Mesendoderm (in vitro differentiated cells): ENCODE results near the gene GDF15. TPM values are rescaled to one million over a fixed set of nuclear protein-coding genes. Genes with fewer than 3 reads are reported as not detected.
A peak's percentile ranks its signal among the peaks of the same experiment; 100 is the strongest.

Experiments used
- DNase-seq: peaks from one replicate; pipeline ENCODE4 v3.0.0; 2013
- H2AK5ac ChIP-seq: 2 replicates; pipeline ENCODE4 v1.6.1; 2013; ENCODE audit warnings: low read length, inconsistent platforms
- H2BK120ac ChIP-seq: 2 replicates; pipeline ENCODE4 v1.6.1; 2013; ENCODE audit warnings: low read depth, mild to moderate bottlenecking, low read length, moderate library complexity, mixed read lengths
- H2BK15ac ChIP-seq: replicated peaks from 2 replicates; pipeline ENCODE4 v1.6.1; 2013; ENCODE audit warnings: low read depth, mild to moderate bottlenecking, moderate library complexity
- H2BK5ac ChIP-seq: 2 replicates; pipeline ENCODE4 v1.6.1; 2013; ENCODE audit warnings: low read length, inconsistent platforms
- H3K18ac ChIP-seq: 2 replicates; pipeline ENCODE4 v1.6.1; 2013; ENCODE audit warnings: mild to moderate bottlenecking, low read length, mixed read lengths
- H3K23ac ChIP-seq: one replicate; pipeline ENCODE4 v1.6.1; 2013; ENCODE audit warnings: low read length
- H3K27ac ChIP-seq: 2 replicates; pipeline ENCODE4 v1.5.1; 2013; ENCODE audit warnings: low read depth, mild to moderate bottlenecking, inconsistent platforms, low read length, moderate library complexity
- H3K27me3 ChIP-seq: 2 replicates; pipeline ENCODE4 v1.6.1; 2013; ENCODE audit warnings: low read length, control low read depth, mild to moderate bottlenecking, inconsistent platforms; ENCODE audit not compliant: insufficient read depth, poor library complexity
- H3K36me3 ChIP-seq: 2 replicates; pipeline ENCODE4 v1.6.1; 2013; ENCODE audit warnings: low read length, inconsistent platforms; ENCODE audit not compliant: control insufficient read depth, insufficient read depth
- H3K4ac ChIP-seq: one replicate; pipeline ENCODE4 v1.6.1; 2013; ENCODE audit warnings: low read depth, mild to moderate bottlenecking, low read length, moderate library complexity
- H3K4me1 ChIP-seq: 2 replicates; pipeline ENCODE4 v1.6.1; 2013; ENCODE audit warnings: low read depth, low read length, inconsistent platforms; ENCODE audit not compliant: control insufficient read depth
- H3K4me2 ChIP-seq: 2 replicates; pipeline ENCODE4 v1.6.1; 2013; ENCODE audit warnings: low read length
- H3K4me3 ChIP-seq: 2 replicates; pipeline ENCODE4 v1.5.1; 2013; ENCODE audit warnings: mild to moderate bottlenecking, low read length
- H3K56ac ChIP-seq: one replicate; pipeline ENCODE4 v1.6.1; 2013; ENCODE audit warnings: low read length
- H3K79me1 ChIP-seq: 2 replicates; pipeline ENCODE4 v1.6.1; 2013; ENCODE audit warnings: low read length, inconsistent platforms
- H3K79me2 ChIP-seq: 2 replicates; pipeline ENCODE4 v1.6.1; 2013; ENCODE audit warnings: mild to moderate bottlenecking, low read length; ENCODE audit not compliant: control insufficient read depth, insufficient read depth
- H3K9ac ChIP-seq: 2 replicates; pipeline ENCODE4 v1.6.1; 2013; ENCODE audit warnings: low read length, inconsistent platforms
- H4K5ac ChIP-seq: one replicate; pipeline ENCODE4 v1.6.1; 2013; ENCODE audit warnings: low read length
- H4K8ac ChIP-seq: one replicate; pipeline ENCODE4 v1.6.1; 2013; ENCODE audit warnings: low read depth, mild to moderate bottlenecking, control low read depth, low read length, moderate library complexity
- WGBS: extraction: QIAGEN DNeasy Blood & Tissue Kit; methylation state at CpG from one replicate; pipeline ENCODE4 v1.1.7; 2013; ENCODE audit warnings: low lambda C conversion rate, missing lambda C conversion rate; ENCODE audit not compliant: insufficient coverage; ENCODE audit errors: extremely low coverage; 5-methylcytosine and 5-hydroxymethylcytosine counted together
- small RNA-seq: library from polyadenylated mRNA; stranded (forward); fragments of <200 nt; extraction: miRNeasy Mini kit (QIAGEN cat#:217004); gene quantifications from one replicate; pipeline ENCODE3, GENCODE V24; 2013; ENCODE audit not compliant: insufficient read depth

GDF15 gene

DNA sequence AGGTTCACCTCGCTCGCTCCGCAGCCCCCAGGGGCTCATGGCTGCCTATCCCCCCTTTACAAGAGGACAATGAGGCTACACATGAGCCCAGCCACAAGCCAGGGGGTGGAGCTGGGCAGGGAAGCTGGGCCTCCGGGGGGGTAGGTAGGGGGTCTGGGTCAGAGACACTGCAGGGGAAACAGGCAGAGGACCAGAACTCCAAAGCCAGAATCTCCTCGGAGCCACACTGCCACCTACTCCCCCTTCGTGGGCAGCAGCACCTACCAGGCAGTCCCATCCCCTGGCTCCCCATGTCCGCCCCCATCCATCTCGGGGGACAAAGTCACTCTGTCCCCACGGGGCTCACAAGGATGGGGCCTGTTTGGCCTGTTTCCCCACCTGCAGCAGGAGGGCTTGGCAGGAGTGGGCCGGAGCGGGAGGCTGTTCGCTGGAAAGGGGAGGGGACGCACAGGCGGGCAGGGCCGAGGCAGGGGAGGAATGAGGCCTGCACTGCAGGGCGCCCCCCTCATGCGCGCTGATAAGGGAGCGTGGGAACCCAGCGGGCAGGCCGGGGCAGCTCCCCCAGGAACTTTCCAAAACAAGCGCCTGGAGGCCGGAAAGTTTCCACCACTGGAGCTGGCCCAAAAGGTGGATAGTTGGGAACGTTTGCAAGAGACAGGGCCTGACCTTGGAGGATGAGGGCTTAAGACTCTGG, 52.5 kb downstream of the GDF15 start:
- peak overlapping the region; percentile 58 for H2BK5ac ChIP-seq
- peaks cover 4% of the 10 kb centered on the region for H3K36me3 ChIP-seq
- no peak overlapping the region for H2BK15ac ChIP-seq
- H3K9ac ChIP-seq, result peak overlapping the region; percentile 73
- no peak overlapping the region for H3K4me3 ChIP-seq
- DNase-seq, result peak; percentile 85
- H3K18ac ChIP-seq, result peak overlapping the region; percentile 76
- peak overlapping the region; percentile 58 for H3K4me2 ChIP-seq
- H3K79me2 ChIP-seq, result no peaks in the 10 kb centered on the region
- H2BK120ac ChIP-seq, result no peak overlapping the region
- no peak overlapping the region for H2AK5ac ChIP-seq
- H4K8ac ChIP-seq, result peak overlapping the region; percentile 29
- H3K23ac ChIP-seq, result no peak overlapping the region
- H3K27ac ChIP-seq, result peak overlapping the region; percentile 90
- no peak overlapping the region for H4K5ac ChIP-seq
- H3K56ac ChIP-seq, result peak overlapping the region; percentile 93
- peaks cover 10% of the 10 kb centered on the region for H3K4me1 ChIP-seq
- H3K79me1 ChIP-seq, result no peaks in the 10 kb centered on the region
- H3K4ac ChIP-seq, result peak overlapping the region; percentile 26
- no CpG with 5 or more reads among the region's 24 CpGs for WGBS
- H3K27me3 ChIP-seq, result no peaks in the 10 kb centered on the region

Small RNA genes lying within 50 kb of the gene (small RNA-seq; reads per million reads assigned to genes)
- not detected for gene MIR3189
